Measurements from ENCODE around the gene LRRC8E. TPM values are rescaled to one million over a fixed set of nuclear protein-coding genes. Genes with fewer than 3 reads are reported as not detected.
A peak's percentile ranks its signal among the peaks of the same experiment; 100 is the strongest.

Gene LRRC8E
- polyA plus RNA-seq, 6 donors from 2014 or later = not detected

DNA sequence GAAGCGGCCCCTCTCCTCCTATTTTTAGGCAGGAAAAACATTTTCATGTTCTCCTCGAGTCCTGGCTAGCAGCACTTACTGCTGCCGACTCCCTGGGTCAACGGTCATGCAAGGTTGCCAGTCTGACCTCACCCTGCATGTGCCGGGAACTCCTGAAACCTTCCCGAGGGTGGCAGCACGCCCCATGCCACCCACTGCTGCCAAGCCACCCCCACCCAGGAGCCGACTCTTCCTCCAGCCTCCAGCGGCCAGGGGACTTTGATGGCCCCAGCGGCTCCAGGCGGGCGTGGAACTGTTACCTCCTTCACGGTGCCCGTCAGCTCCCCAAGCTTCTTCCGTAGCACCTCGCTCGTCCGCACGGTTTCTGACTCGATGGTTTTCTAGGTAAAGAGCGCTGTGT is 46.5 kb downstream of the LRRC8E start:
- DNase-seq (no peak), ATAC-seq (ENCODE audit: low read depth in 2 of 2) (no peak)
- H3K4me3 Mint-ChIP-seq = no peak overlapping the region
- no peaks in the 10 kb centered on the region for H3K27me3 Mint-ChIP-seq
- no peaks in the 10 kb centered on the region for H3K4me1 Mint-ChIP-seq
- peaks cover 0 to 5% of the 10 kb centered on the region in 2 donors for H3K36me3 Mint-ChIP-seq
- H3K27ac Mint-ChIP-seq = no peak overlapping the region
- no peaks in the 10 kb centered on the region for H3K9me3 Mint-ChIP-seq

DNA sequence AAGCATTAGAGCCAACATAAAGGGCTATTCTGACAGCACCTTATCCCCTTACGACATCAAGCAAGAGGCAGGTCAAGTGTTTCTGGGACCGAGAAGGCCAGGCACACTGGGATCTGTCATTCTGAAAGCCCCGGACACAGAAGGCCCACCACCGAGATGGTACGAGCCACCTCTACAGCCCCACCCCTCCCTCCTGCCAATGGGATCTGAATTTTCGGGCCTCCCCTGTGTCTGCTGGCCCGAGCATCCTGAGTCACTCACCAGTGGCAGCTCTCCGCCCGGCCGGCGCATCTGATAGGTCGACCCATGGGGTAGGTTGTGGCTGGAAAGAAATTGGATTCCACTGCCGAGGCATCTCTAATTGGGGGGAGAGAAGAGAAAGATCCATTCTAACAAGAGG is 52.5 kb downstream of the LRRC8E start:
- no peaks in the 10 kb centered on the region for H3K9me3 Mint-ChIP-seq
- DNase-seq = no peak
- peak overlapping the region in 1 of 6 donors; percentile 39 for H3K27ac Mint-ChIP-seq
- peak overlapping the region in 7 of 8 donors; percentile 12 to 88 (median 45) for H3K4me3 Mint-ChIP-seq
- no peaks in the 10 kb centered on the region for H3K27me3 Mint-ChIP-seq
- ATAC-seq (ENCODE audit: low read depth in 2 of 2) = no peak
- H3K36me3 Mint-ChIP-seq = peaks cover 5 to 9% of the 10 kb centered on the region in 2 donors
- peaks cover 18 to 36% (median 26%) of the 10 kb centered on the region in 3 donors for H3K4me1 Mint-ChIP-seq

DNA sequence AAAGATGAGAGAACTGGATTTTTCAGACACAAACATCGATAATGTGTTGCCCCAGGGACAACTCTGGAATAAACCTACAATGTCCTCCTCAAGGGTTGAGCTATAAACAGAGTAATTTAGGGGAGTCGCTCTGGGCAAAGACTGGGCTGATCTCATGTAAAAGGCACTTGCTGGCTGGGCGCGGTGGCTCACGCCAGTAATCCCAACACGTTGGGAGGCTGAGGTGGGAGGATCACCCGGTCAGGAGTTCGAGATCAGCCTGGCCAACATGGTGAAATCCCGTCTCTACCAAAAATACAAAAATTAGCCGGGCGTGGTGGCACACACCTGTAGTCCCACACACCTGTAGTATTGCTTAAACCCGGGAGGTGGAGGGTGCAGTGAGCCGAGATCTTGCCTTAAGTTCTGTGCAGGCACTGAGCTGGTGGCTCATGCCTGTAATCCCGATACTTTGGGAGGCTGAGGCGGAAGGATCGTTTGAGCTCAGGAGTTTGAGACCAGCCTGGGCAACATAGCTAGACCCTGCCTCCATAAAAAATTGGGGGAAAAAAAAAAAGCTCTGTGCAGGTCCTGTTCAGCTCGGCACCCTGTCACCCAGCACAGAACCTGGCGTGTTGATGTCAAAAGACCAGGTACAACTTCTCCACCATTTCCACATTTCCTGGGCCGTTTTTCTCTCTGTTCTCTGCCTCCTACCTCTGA is 53.7 kb downstream of the LRRC8E start:
- Mint-ChIP-seq H3K4me1 (peaks cover 18 to 36% (median 26%) of the 10 kb centered on the region in 3 donors), H3K9me3 (no peaks in the 10 kb centered on the region)

DNA sequence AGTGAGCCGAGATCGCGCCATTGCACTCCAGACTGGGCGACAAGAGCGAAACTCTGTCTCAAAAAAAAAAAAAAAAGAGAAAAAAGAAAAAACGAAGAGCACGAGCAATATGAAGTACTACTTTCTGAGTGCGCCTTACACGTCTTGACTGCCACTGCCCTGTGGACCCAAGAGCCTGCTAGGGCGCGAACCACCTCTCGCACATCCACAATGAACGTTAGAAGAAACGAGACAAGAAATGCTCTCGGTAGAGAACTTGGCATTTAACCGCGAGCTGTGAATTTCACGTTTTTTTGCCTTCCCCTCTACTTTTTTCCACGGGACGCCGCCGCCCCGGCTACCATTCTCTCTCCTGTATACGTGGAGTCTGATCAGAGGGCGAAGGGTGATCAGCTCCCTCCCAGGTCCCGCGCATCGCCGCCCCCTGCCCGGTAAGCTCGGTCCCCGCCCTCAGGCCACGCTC is 54.7 kb downstream of the LRRC8E start:
- no peak for DNase-seq
- H3K36me3 Mint-ChIP-seq = peaks cover 5 to 9% of the 10 kb centered on the region in 2 donors
- peak overlapping the region; percentile 97 to 100 (median 99) for H3K27ac Mint-ChIP-seq
- H3K27me3 Mint-ChIP-seq = no peaks in the 10 kb centered on the region
- peak; percentile 11 to 16 for ATAC-seq (ENCODE audit: low read depth in 2 of 2)
- peak overlapping the region; percentile 80 to 95 (median 92) for H3K4me3 Mint-ChIP-seq
- H3K9me3 Mint-ChIP-seq = no peaks in the 10 kb centered on the region
- peaks cover 18 to 36% (median 26%) of the 10 kb centered on the region in 3 donors for H3K4me1 Mint-ChIP-seq

More for the DNA sequence above, 53.7 kb downstream of the LRRC8E start:
- Mint-ChIP-seq H3K27ac (peak overlapping the region in 4 of 6 donors; percentile 26 to 100 (median 71)), H3K36me3 (peaks cover 5 to 9% of the 10 kb centered on the region in 2 donors), H3K4me3 (peak overlapping the region in 7 of 8 donors; percentile 43 to 93 (median 82)), H3K27me3 (no peaks in the 10 kb centered on the region)
- DNase-seq = no peak
- ATAC-seq (ENCODE audit: low read depth in 2 of 2) = no peak

DNA sequence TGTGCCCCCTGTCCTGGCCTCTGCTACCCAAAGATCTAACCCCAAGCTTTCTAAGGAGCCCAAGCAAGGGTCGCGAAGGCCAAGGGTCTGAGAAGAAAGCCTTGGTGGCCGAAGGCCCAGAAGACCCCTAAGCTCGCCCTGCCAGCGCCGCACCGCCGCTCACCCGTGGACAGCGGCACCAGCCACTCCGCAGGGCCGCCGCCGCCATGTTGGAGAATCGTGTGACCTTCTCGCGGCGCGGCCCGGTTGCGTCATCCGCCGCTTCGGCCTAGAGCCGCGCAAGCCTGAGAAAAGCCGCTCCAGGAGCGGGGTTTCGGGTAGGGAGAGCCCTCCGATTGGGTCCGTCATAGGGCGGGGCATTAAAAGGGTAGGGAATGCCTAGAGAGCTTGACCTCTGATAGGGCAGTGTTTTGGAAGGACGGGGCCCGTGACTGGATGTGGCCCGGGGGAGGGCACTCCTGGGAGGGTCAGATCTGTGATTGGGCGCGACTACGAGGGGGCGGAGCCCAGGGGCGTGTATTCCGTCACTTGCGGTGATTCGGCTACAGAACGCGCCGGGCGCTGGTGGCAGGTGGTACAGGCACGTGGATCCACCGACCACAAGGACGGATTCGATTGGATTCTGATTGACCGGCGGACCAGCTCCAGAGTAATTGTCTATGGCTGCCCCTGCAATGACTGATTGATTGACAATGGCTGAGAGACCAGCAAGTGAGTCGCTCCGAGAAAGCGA is 55.3 kb downstream of the LRRC8E start, which contains the start of gene TIMM44:
TSS of gene TIMM44 (minus strand) at position 223 of the 733 bp plus-strand sequence. CDS start at position 208, 15 bp downstream.
- no peaks in the 10 kb centered on the region for H3K9me3 Mint-ChIP-seq
- ATAC-seq (ENCODE audit: low read depth in 2 of 2) (peak; percentile 89 to 90), DNase-seq (peak; percentile 100)
- peak within 1 kb of the TSS; percentile 97 to 100 (median 99) for H3K27ac Mint-ChIP-seq
- H3K27me3 Mint-ChIP-seq = no peaks in the 10 kb centered on the region
- peaks cover 18 to 36% (median 26%) of the 10 kb centered on the region in 3 donors for H3K4me1 Mint-ChIP-seq
- H3K4me3 Mint-ChIP-seq = peak within 1 kb of the TSS; percentile 80 to 95 (median 92)
- H3K36me3 Mint-ChIP-seq = peaks cover 5 to 9% of the 10 kb centered on the region in 2 donors

DNA sequence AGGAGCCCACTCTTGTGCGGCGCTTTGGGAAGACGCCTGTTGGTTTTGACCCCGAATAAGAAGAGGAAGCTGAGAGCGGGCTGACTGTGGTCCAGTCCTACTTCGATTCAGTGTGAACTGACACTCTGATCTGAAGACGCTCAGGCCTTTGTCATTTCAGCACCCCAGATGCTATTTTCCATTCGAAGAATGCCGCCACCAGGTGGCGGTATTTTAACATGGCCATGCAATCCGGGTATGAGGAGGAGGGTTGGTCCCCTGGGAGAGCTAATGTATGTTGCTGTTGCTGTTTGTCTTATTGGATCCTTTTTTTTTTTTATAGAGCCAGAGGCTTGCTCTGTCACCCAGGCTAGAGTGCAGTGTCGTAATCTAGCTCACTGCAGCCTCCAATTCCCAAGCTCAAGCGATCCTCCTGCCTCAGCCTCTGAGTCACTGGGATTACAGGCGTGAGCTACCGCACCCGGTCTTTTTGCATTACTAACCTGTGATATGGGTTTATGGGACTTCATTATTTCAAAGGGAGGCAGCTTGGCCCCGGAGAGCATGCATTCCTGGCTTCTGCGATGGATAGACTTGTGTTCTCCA is 56.0 kb downstream of the LRRC8E start:
- Mint-ChIP-seq H3K9me3 (no peaks in the 10 kb centered on the region), H3K4me3 (peak overlapping the region; percentile 80 to 95 (median 92)), H3K4me1 (peaks cover 18 to 36% (median 26%) of the 10 kb centered on the region in 3 donors), H3K27me3 (no peaks in the 10 kb centered on the region), H3K36me3 (peaks cover 0 to 9% of the 10 kb centered on the region in 2 donors), H3K27ac (peak overlapping the region; percentile 97 to 100 (median 99))
- DNase-seq (peak; percentile 75), ATAC-seq (ENCODE audit: low read depth in 2 of 2) (peak; percentile 36 to 42)

DNA sequence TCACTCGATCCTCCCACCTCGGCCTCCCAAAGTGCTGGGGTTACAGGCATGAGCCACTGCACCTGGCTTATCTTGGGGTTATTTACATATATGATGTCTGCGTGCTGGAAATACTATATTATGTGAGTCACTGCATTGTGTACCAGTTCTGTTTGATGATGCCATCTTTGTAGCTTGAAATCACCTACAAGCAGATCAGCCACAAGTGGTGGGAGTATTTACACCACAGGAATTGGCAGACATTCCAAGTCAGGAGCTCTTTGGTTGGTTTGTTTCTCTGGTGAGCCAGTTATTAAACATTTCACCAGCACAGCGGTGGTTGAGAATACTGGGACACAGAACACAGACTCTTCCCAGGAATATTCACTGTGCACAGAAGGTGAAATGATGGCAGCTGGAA is 59.6 kb downstream of the LRRC8E start:
- H3K4me3 Mint-ChIP-seq = no peak overlapping the region
- H3K9me3 Mint-ChIP-seq = no peaks in the 10 kb centered on the region
- H3K4me1 Mint-ChIP-seq = peaks cover 12 to 22% (median 18%) of the 10 kb centered on the region in 3 donors
- H3K36me3 Mint-ChIP-seq = no peaks in the 10 kb centered on the region
- DNase-seq (no peak), ATAC-seq (ENCODE audit: low read depth in 2 of 2) (no peak)
- peak overlapping the region in 1 of 6 donors; percentile 47 for H3K27ac Mint-ChIP-seq
- H3K27me3 Mint-ChIP-seq = no peaks in the 10 kb centered on the region

Other genes starting within 250 kb of the LRRC8E start
- not detected for gene RETN, start 219.5 kb upstream of the LRRC8E start, polyA plus RNA-seq (ENCODE audit: low read depth in 6 of 6)
- under 1 TPM in 2 of 6 donors, not detected in 4; 0.39 to 0.58 TPM for gene MCEMP1, start 211.4 kb upstream of the LRRC8E start, polyA plus RNA-seq (ENCODE audit: low read depth in 6 of 6)
- 100 to 1,000 TPM; 171 to 260 (median 224) TPM for gene TRAPPC5, start 207.7 kb upstream of the LRRC8E start, polyA plus RNA-seq (ENCODE audit: low read depth in 6 of 6)
- gene FCER2, start 186.4 kb upstream of the LRRC8E start, polyA plus RNA-seq (ENCODE audit: low read depth in 6 of 6) = 100 to 1,000 TPM; 613 to 938 (median 691) TPM
- gene CLEC4G, start 156.4 kb upstream of the LRRC8E start, polyA plus RNA-seq (ENCODE audit: low read depth in 6 of 6) = 1 to 10 TPM; 1.4 to 3.2 (median 1.8) TPM
- gene CD209, start 141.0 kb upstream of the LRRC8E start, polyA plus RNA-seq (ENCODE audit: low read depth in 6 of 6) = not detected
- gene CLEC4M, start 125.3 kb upstream of the LRRC8E start, polyA plus RNA-seq (ENCODE audit: low read depth in 6 of 6) = under 1 TPM in 3 of 6 donors, not detected in 3; 0.17 to 0.41 (median 0.21) TPM
- 1 to 10 TPM in 5 of 6 donors, under 1 TPM in 1; 0.63 to 4.0 (median 1.6) TPM for gene EVI5L, start 58.3 kb upstream of the LRRC8E start, polyA plus RNA-seq (ENCODE audit: low read depth in 6 of 6)
- gene PRR36, start 14.1 kb upstream of the LRRC8E start, polyA plus RNA-seq (ENCODE audit: low read depth in 6 of 6) = under 1 TPM in 1 of 6 donors, not detected in 5; 0.05 TPM
- gene MAP2K7, start 15.4 kb downstream of the LRRC8E start, polyA plus RNA-seq (ENCODE audit: low read depth in 6 of 6) = 1 to 10 TPM in 5 of 6 donors, under 1 TPM in 1; 0.50 to 5.1 (median 2.9) TPM
- not detected for gene TGFBR3L, start 26.3 kb downstream of the LRRC8E start, polyA plus RNA-seq (ENCODE audit: low read depth in 6 of 6)
- 10 to 100 TPM in 4 of 6 donors, 1 to 10 TPM in 2; 1.5 to 20.2 (median 14.7) TPM for gene SNAPC2, start 31.8 kb downstream of the LRRC8E start, polyA plus RNA-seq (ENCODE audit: low read depth in 6 of 6)
- gene CTXN1, start 37.6 kb downstream of the LRRC8E start, polyA plus RNA-seq (ENCODE audit: low read depth in 6 of 6) = not detected
- 10 to 100 TPM in 4 of 6 donors, 1 to 10 TPM in 2; 7.8 to 21.0 (median 14.1) TPM for gene TIMM44, start 55.2 kb downstream of the LRRC8E start, polyA plus RNA-seq (ENCODE audit: low read depth in 6 of 6)
- gene ELAVL1, start 117.1 kb downstream of the LRRC8E start, polyA plus RNA-seq (ENCODE audit: low read depth in 6 of 6) = 10 to 100 TPM; 49.9 to 74.3 (median 59.4) TPM
- under 1 TPM in 1 of 6 donors, not detected in 5; 0.71 TPM for gene CCL25, start 164.2 kb downstream of the LRRC8E start, polyA plus RNA-seq (ENCODE audit: low read depth in 6 of 6)